WTC11 (cell line): ENCODE data around the gene TCF7L1.

ENCODE experiments used
- JAZF1 ChIP-seq: fragments of 250-450 bp; sonication (Bioruptor Pico); IDR thresholded peaks from 2 replicates; pipeline ENCODE4 v1.9.0; 2021; ENCODE audit warnings: moderate library complexity, mild to moderate bottlenecking, inconsistent platforms
- TF ChIP-seq, protein P1 (sequence below): fragments of 200-600 bp; IDR thresholded peaks from 2 replicates; pipeline ENCODE4 v1.8.0; 2022; ENCODE audit warnings: antibody characterized with exemption
- TF ChIP-seq, protein P2 (sequence below): sonication (generic); formaldehyde crosslinking; IDR thresholded peaks from 2 replicates; pipeline ENCODE4 v1.8.1; 2023; ENCODE audit warnings: mild to moderate bottlenecking, missing genetic modification reagents, moderate library complexity
- TF ChIP-seq, protein P3 (sequence below): sonication (generic); formaldehyde crosslinking; IDR thresholded peaks from 2 replicates; pipeline ENCODE4 v1.8.1; 2023; ENCODE audit warnings: mild to moderate bottlenecking, missing genetic modification reagents, moderate library complexity
- TF ChIP-seq, protein P4 (sequence below): sonication (generic); formaldehyde crosslinking; IDR thresholded peaks from 2 replicates; pipeline ENCODE4 v1.8.1; 2022; ENCODE audit warnings: low read depth, missing genetic modification reagents, borderline replicate concordance

DNA sequence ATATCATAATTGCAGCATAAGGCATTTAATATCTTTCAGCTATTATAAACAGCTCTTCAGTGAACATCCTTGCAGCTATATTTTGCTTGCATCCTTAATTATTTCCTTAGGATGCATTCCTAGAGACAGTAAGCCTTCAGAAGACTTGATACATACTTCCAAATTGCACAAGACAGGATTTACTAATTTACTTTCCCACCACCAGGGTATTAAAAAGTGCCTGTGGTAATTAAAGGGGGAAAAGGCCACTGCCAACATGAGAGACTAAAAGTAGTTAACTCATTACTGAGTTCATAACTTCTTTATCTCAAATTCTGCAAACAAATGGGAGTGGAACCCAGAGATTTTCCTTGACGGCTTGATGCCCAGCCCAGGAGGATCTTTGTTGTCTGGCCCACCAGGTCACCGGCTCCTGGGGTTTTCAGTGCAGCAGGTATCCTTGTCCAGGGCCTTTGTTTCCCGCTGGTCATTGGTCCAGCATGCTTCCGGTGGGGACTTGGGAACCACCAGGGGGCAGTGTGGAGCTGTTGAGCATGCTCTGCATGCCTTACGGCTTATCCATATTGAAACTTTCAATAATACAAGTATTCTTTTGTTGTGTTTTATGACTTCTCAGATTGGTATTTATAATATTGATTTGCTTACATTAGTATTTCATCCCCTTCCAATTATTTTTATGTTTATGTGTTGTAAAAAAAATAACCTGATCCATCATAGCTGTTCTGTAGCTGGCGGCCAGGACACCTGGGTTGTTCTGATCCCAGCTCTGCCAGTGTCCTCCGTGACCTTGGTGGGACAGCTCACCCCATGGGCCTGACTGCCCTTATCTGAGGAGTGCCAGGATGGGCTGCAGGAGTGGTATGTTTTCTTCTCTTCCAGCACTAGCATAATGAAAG lies 133.2 kb downstream of the TCF7L1 start:
- TF ChIP-seq, protein P1, sequence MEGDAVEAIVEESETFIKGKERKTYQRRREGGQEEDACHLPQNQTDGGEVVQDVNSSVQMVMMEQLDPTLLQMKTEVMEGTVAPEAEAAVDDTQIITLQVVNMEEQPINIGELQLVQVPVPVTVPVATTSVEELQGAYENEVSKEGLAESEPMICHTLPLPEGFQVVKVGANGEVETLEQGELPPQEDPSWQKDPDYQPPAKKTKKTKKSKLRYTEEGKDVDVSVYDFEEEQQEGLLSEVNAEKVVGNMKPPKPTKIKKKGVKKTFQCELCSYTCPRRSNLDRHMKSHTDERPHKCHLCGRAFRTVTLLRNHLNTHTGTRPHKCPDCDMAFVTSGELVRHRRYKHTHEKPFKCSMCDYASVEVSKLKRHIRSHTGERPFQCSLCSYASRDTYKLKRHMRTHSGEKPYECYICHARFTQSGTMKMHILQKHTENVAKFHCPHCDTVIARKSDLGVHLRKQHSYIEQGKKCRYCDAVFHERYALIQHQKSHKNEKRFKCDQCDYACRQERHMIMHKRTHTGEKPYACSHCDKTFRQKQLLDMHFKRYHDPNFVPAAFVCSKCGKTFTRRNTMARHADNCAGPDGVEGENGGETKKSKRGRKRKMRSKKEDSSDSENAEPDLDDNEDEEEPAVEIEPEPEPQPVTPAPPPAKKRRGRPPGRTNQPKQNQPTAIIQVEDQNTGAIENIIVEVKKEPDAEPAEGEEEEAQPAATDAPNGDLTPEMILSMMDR: peak; percentile 95
- TF ChIP-seq, protein P2, sequence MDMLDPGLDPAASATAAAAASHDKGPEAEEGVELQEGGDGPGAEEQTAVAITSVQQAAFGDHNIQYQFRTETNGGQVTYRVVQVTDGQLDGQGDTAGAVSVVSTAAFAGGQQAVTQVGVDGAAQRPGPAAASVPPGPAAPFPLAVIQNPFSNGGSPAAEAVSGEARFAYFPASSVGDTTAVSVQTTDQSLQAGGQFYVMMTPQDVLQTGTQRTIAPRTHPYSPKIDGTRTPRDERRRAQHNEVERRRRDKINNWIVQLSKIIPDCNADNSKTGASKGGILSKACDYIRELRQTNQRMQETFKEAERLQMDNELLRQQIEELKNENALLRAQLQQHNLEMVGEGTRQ: no peak
- TF ChIP-seq, protein P3, sequence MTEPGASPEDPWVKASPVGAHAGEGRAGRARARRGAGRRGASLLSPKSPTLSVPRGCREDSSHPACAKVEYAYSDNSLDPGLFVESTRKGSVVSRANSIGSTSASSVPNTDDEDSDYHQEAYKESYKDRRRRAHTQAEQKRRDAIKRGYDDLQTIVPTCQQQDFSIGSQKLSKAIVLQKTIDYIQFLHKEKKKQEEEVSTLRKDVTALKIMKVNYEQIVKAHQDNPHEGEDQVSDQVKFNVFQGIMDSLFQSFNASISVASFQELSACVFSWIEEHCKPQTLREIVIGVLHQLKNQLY (CRISPR knock-in tag): no peak
- TF ChIP-seq, protein P4, sequence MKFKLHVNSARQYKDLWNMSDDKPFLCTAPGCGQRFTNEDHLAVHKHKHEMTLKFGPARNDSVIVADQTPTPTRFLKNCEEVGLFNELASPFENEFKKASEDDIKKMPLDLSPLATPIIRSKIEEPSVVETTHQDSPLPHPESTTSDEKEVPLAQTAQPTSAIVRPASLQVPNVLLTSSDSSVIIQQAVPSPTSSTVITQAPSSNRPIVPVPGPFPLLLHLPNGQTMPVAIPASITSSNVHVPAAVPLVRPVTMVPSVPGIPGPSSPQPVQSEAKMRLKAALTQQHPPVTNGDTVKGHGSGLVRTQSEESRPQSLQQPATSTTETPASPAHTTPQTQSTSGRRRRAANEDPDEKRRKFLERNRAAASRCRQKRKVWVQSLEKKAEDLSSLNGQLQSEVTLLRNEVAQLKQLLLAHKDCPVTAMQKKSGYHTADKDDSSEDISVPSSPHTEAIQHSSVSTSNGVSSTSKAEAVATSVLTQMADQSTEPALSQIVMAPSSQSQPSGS (CRISPR knock-in tag): no peak
- TF ChIP-seq JAZF1 (CRISPR knock-in tag): no peak
